CD4-positive, CD25-positive, alpha-beta regulatory T cell (primary cell): ENCODE results near the gene KIF1B. TPM values are rescaled to one million over a fixed set of nuclear protein-coding genes. Genes with fewer than 3 reads are reported as not detected.
"Not testable (repeated sequence)": the region's sequence is repeated elsewhere in the genome, so short reads cannot be mapped to it uniquely, and the experiment has no call there.

Source experiments
- ATAC-seq, 2 donors: fragments of 150-1000 bp; cut with Tn5 transposase; one replicate each; pipeline ENCODE4 v1.10.0; 2021; ENCODE audit warnings: low read depth in 2 of 2, moderate number of reproducible peaks in 2 of 2, moderate library complexity in 1 of 2
- DNase-seq, 3 donors: peaks; one replicate each; pipeline versions ENCODE4 v3.0.0 to v3.0.0-alpha.2; 2012 to 2022; ENCODE audit warnings: mixed read lengths in 1 of 3
- H3K27ac ChIP-seq: one replicate; pipeline ENCODE4 v1.7.0; 2013; ENCODE audit warnings: mild to moderate bottlenecking, low read length; ENCODE audit not compliant: insufficient read depth, poor library complexity, severe bottlenecking
- H3K27me3 ChIP-seq: one replicate; pipeline ENCODE4 v1.7.0; 2013; ENCODE audit warnings: low read length; ENCODE audit not compliant: control insufficient read depth, insufficient read depth
- H3K36me3 ChIP-seq: one replicate; pipeline ENCODE4 v1.7.0; 2013; ENCODE audit warnings: mild to moderate bottlenecking, low read length, moderate library complexity; ENCODE audit not compliant: control insufficient read depth, insufficient read depth
- H3K4me1 ChIP-seq: 2 replicates; pipeline ENCODE4 v1.7.0; 2013; ENCODE audit warnings: mild to moderate bottlenecking, low read length; ENCODE audit not compliant: insufficient read depth, control insufficient read depth, poor library complexity, severe bottlenecking
- H3K4me3 ChIP-seq: one replicate; pipeline ENCODE4 v1.7.0; 2013; ENCODE audit warnings: low read depth, mild to moderate bottlenecking, low read length, moderate library complexity
- H3K9me3 ChIP-seq, 2 experiments: 1 replicate in 1 of 2; 2 replicates in 1 of 2; pipeline ENCODE4 v1.7.0; 2013; ENCODE audit warnings: low read length in 2 of 2, mild to moderate bottlenecking in 1 of 2, moderate library complexity in 1 of 2; ENCODE audit not compliant: control insufficient read depth in 2 of 2
- H3K27ac Mint-ChIP-seq, 3 donors: one replicate each; pipeline ENCODE4 v1.8.0; 2020 to 2022; ENCODE audit warnings: mild to moderate bottlenecking in 3 of 3, mixed read lengths in 3 of 3, moderate library complexity in 2 of 3
- H3K27me3 Mint-ChIP-seq: one replicate; pipeline ENCODE4 v1.8.0; 2022; ENCODE audit warnings: mild to moderate bottlenecking, mixed read lengths
- H3K36me3 Mint-ChIP-seq: one replicate; pipeline ENCODE4 v1.8.0; 2020; ENCODE audit warnings: mixed read lengths
- H3K4me1 Mint-ChIP-seq, 4 donors: one replicate each; pipeline ENCODE4 v1.8.0; 2020 to 2022; ENCODE audit warnings: mixed read lengths in 4 of 4, mild to moderate bottlenecking in 1 of 4
- H3K4me3 Mint-ChIP-seq, 4 donors: one replicate each; pipeline ENCODE4 v1.8.0; 2020 to 2022; ENCODE audit warnings: mild to moderate bottlenecking in 4 of 4, mixed read lengths in 4 of 4, moderate library complexity in 3 of 4
- H3K9me3 Mint-ChIP-seq, 7 donors: one replicate each; pipeline ENCODE4 v1.8.0; 2020 to 2022; ENCODE audit warnings: mixed read lengths in 7 of 7, mild to moderate bottlenecking in 3 of 7, moderate library complexity in 2 of 7
- polyA plus RNA-seq, 4 donors: library from polyadenylated mRNA; unstranded; fragments of 300-500 nt; fragmentation: Illumina TruSeq; gene quantifications; one replicate each; pipeline ENCODE4 v1.2.3, GENCODE V29; 2021
- total RNA-seq: library from RNA; stranded (reverse); gene quantifications from one replicate; pipeline ENCODE4 v1.2.3, GENCODE V29; 2022

The KIF1B gene
- total and polyA plus RNA-seq, 5 donors from 2014 or later: 0.79 to 26.6 (median 2.2) TPM

DNA sequence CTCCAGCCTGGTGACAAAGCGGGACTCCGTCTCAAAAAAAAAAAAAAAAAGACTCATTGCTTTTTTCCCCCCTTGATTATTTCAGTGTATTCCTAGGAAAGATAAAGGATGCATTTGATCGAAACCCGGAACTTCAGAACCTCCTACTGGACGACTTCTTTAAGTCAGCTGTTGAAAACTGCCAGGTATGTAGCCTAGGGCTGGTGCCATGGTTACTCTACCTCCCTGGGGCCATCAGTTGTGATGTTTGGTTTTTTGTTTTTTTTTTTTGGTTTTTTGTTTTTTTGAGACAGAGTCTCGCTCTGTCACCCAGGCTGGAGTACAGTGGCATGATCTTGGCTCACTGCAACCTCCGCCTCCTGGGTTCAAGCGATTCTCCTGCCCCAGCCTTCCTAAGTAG lies 208.4 kb downstream of the KIF1B start:
- peaks cover 38% of the 10 kb centered on the region for H3K36me3 ChIP-seq
- not testable (repeated sequence) for H3K4me3 ChIP-seq, DNase-seq, H3K9me3 Mint-ChIP-seq, H3K27ac Mint-ChIP-seq, ATAC-seq, H3K4me1 ChIP-seq, H3K4me3 Mint-ChIP-seq, H3K27me3 ChIP-seq, H3K27ac ChIP-seq, H3K4me1 Mint-ChIP-seq, H3K9me3 ChIP-seq, H3K27me3 Mint-ChIP-seq
- H3K36me3 Mint-ChIP-seq: peaks cover 49% of the 10 kb centered on the region

- Mint-ChIP-seq H3K36me3 (peaks cover 44% of the 10 kb centered on the region), H3K27ac (peak overlapping the region in 1 of 3 donors; percentile 42)
Measured at GRCh38 chr1:10419351-10419750, 209.0 kb downstream of the KIF1B start.

DNA sequence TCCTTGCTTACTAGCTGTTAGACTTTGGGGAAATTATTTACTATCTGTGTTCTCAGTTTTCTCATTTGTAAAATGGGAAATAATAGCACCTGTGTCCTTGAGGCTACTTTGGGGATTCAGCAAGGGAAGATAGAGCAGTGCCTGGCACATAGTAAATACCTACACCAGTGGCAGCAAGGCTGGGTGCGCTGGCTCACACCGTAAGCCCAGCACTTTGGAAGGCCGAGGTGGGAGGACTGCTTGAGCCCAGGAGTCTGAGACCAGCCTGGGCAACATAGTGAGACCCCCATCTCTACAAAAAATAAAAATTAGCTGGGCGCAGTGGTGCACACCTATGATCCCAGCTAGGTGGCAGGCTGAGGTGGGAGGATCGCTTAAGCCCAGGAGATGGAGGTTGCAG lies 211.3 kb downstream of the KIF1B start:
- no peaks in the 10 kb centered on the region for H3K9me3 Mint-ChIP-seq

More at GRCh38 chr1:10419351-10419750, 209.0 kb downstream of the KIF1B start:
- DNase-seq (no peak), ATAC-seq (no peak)
- Histone ChIP-seq H3K27ac (no peak overlapping the region), H3K4me3 (no peak overlapping the region), H3K4me1 (no peaks in the 10 kb centered on the region), H3K27me3 (no peaks in the 10 kb centered on the region), H3K36me3 (peaks cover 35% of the 10 kb centered on the region), H3K9me3 (no peaks in the 10 kb centered on the region)
- no peaks in the 10 kb centered on the region for H3K9me3 Mint-ChIP-seq
- peaks cover 0 to 7% (median 0%) of the 10 kb centered on the region in 4 donors for H3K4me1 Mint-ChIP-seq
- H3K4me3 Mint-ChIP-seq: no peak overlapping the region
- H3K27me3 Mint-ChIP-seq: no peaks in the 10 kb centered on the region

GRCh38 chr1:10424034-10424433 lies 213.7 kb downstream of the KIF1B start:
- no peak for ATAC-seq
- no peaks in the 10 kb centered on the region for H3K27me3 ChIP-seq
- H3K36me3 Mint-ChIP-seq: peaks cover 14% of the 10 kb centered on the region
- H3K27ac ChIP-seq: no peak overlapping the region
- H3K27ac Mint-ChIP-seq: peak overlapping the region in 1 of 3 donors; percentile 38
- no peaks in the 10 kb centered on the region for H3K4me1 ChIP-seq
- no peak for DNase-seq
- H3K36me3 ChIP-seq: peaks cover 12% of the 10 kb centered on the region
- H3K4me1 Mint-ChIP-seq: peaks cover 2 to 6% (median 4%) of the 10 kb centered on the region in 4 donors
- no peaks in the 10 kb centered on the region for H3K27me3 Mint-ChIP-seq
- H3K9me3 Mint-ChIP-seq: no peaks in the 10 kb centered on the region
- H3K4me3 ChIP-seq: no peak overlapping the region
- no peak overlapping the region for H3K4me3 Mint-ChIP-seq
- no peaks in the 10 kb centered on the region for H3K9me3 ChIP-seq

More for the DNA sequence above, 211.3 kb downstream of the KIF1B start:
- H3K4me3 ChIP-seq: no peak overlapping the region
- no peaks in the 10 kb centered on the region for H3K4me1 ChIP-seq
- H3K9me3 ChIP-seq: no peaks in the 10 kb centered on the region
- peaks cover 29% of the 10 kb centered on the region for H3K36me3 Mint-ChIP-seq
- no peak overlapping the region for H3K4me3 Mint-ChIP-seq
- no peaks in the 10 kb centered on the region for H3K27me3 Mint-ChIP-seq
- H3K27ac ChIP-seq: no peak overlapping the region
- DNase-seq (no peak), ATAC-seq (no peak)
- no peak overlapping the region for H3K27ac Mint-ChIP-seq
- H3K27me3 ChIP-seq: no peaks in the 10 kb centered on the region
- H3K4me1 Mint-ChIP-seq: peaks cover 0 to 2% (median 0%) of the 10 kb centered on the region in 4 donors
- H3K36me3 ChIP-seq: peaks cover 32% of the 10 kb centered on the region

GRCh38 chr1:10424651-10425050 lies 214.3 kb downstream of the KIF1B start:
- H3K27ac ChIP-seq: no peak overlapping the region
- ATAC-seq (no peak), DNase-seq (no peak)
- H3K36me3 ChIP-seq: peaks cover 6% of the 10 kb centered on the region
- H3K9me3 ChIP-seq: no peaks in the 10 kb centered on the region
- H3K4me3 Mint-ChIP-seq: no peak overlapping the region
- H3K27me3 ChIP-seq: no peaks in the 10 kb centered on the region
- no peaks in the 10 kb centered on the region for H3K9me3 Mint-ChIP-seq
- H3K4me3 ChIP-seq: no peak overlapping the region
- peaks cover 8% of the 10 kb centered on the region for H3K36me3 Mint-ChIP-seq
- H3K27me3 Mint-ChIP-seq: no peaks in the 10 kb centered on the region
- H3K4me1 Mint-ChIP-seq: peaks cover 2 to 8% (median 4%) of the 10 kb centered on the region in 4 donors
- peaks cover 4% of the 10 kb centered on the region for H3K4me1 ChIP-seq
- no peak overlapping the region for H3K27ac Mint-ChIP-seq

GRCh38 chr1:10425826-10426534 lies 215.6 kb downstream of the KIF1B start:
- peaks cover 13% of the 10 kb centered on the region for H3K4me1 ChIP-seq
- not testable (repeated sequence) for H3K27ac Mint-ChIP-seq, ATAC-seq, H3K4me3 ChIP-seq, H3K27ac ChIP-seq, H3K9me3 ChIP-seq, H3K36me3 Mint-ChIP-seq, H3K27me3 ChIP-seq, H3K27me3 Mint-ChIP-seq, DNase-seq, H3K9me3 Mint-ChIP-seq, H3K4me3 Mint-ChIP-seq, H3K36me3 ChIP-seq
- peaks cover 6 to 16% (median 11%) of the 10 kb centered on the region in 4 donors for H3K4me1 Mint-ChIP-seq

- not testable (repeated sequence) for DNase-seq, H3K36me3 Mint-ChIP-seq, ATAC-seq, H3K4me3 Mint-ChIP-seq, H3K27me3 ChIP-seq, H3K27ac Mint-ChIP-seq, H3K9me3 Mint-ChIP-seq, H3K4me3 ChIP-seq, H3K27me3 Mint-ChIP-seq, H3K27ac ChIP-seq, H3K9me3 ChIP-seq, H3K36me3 ChIP-seq
- peaks cover 6 to 21% (median 15%) of the 10 kb centered on the region in 4 donors for H3K4me1 Mint-ChIP-seq
- peaks cover 18% of the 10 kb centered on the region for H3K4me1 ChIP-seq
Measured at GRCh38 chr1:10426535-10426848, 216.1 kb downstream of the KIF1B start.

DNA sequence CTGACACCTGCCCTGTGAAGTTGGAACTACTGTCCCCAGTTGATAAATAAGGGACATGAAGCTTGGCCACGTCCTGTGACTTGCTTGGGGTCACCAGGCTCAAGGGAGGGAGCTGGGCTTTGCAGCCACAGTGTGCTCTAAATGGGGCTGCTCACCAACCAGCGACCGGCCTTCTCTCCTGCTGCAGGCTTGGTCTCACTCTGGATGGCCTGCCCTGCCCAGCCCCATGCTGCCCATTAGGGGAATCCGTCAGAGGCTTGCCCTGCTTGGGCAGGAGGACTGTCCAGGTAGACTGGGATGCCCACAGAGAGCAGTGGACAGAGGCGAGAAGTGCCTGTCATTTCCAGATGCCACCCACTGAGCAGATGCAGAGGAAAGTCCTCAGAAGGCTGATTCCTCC lies 218.6 kb downstream of the KIF1B start:
- Histone ChIP-seq H3K4me3 (no peak overlapping the region), H3K27me3 (no peaks in the 10 kb centered on the region), H3K27ac (no peak overlapping the region), H3K36me3 (no peaks in the 10 kb centered on the region), H3K4me1 (peaks cover 19% of the 10 kb centered on the region), H3K9me3 (no peaks in the 10 kb centered on the region)
- Mint-ChIP-seq H3K4me1 (peaks cover 6 to 26% (median 17%) of the 10 kb centered on the region in 4 donors), H3K27ac (peak overlapping the region in 2 of 3 donors; percentile 88 to 92), H3K4me3 (peak overlapping the region in 2 of 4 donors; percentile 85 to 92), H3K27me3 (no peaks in the 10 kb centered on the region), H3K36me3 (no peaks in the 10 kb centered on the region), H3K9me3 (no peaks in the 10 kb centered on the region)
- DNase-seq (no peak), ATAC-seq (no peak)
